A673 (cell line): ENCODE results near the gene TIMM13.

Source experiments
- CTCF ChIP-seq: fragments of 300-800, 200-600 bp; sonication (generic); conservative IDR thresholded peaks from 2 replicates; pipeline ENCODE4 v1.5.1; 2017; ENCODE audit warnings: low read depth, mild to moderate bottlenecking, antibody characterized with exemption, low read length, moderate library complexity, mixed read lengths
- EZH2 ChIP-seq: fragments of 200-600 bp; sonication (generic); IDR thresholded peaks from 2 replicates; pipeline ENCODE4 v1.6.1; 2017; ENCODE audit warnings: borderline replicate concordance, low read depth, mild to moderate bottlenecking, mixed read lengths, antibody characterized with exemption, low read length; ENCODE audit not compliant: poor library complexity, severe bottlenecking

- TF ChIP-seq CTCF (no peak), EZH2 (no peak)
Observed at GRCh38 chr19:2440515-2440914, 13.1 kb upstream of the TIMM13 start.
